ENCODE data around the gene ZNF624. TPM values are rescaled to one million over a fixed set of nuclear protein-coding genes. Genes with fewer than 3 reads are reported as not detected.

The ZNF624 gene
- total RNA-seq, 2 experiments from 2014 or later = 3.7 to 4.4 TPM

- DNase-seq (no peak), ATAC-seq (no peak)
- Mint-ChIP-seq H3K36me3 (ENCODE audit: low read depth) (no peaks in the 10 kb centered on the region), H3K4me3 (no peak overlapping the region), H3K27ac (no peak overlapping the region), H3K9me3 (ENCODE audit: low read depth) (no peaks in the 10 kb centered on the region), H3K4me1 (peaks cover 3% of the 10 kb centered on the region), H3K27me3 (peaks cover 17% of the 10 kb centered on the region)
- ChIA-PET POLR2A (no interaction called here), CTCF (no interaction called here)
- intact Hi-C loops (cut with DNase I, micrococcal nuclease) = no loop called here
Measured at GRCh38 chr17:16662936-16663335, 9.3 kb upstream of the ZNF624 start.

- Mint-ChIP-seq H3K27me3 (peaks cover 18% of the 10 kb centered on the region), H3K36me3 (ENCODE audit: low read depth) (no peaks in the 10 kb centered on the region), H3K27ac (no peak overlapping the region), H3K4me3 (no peak overlapping the region), H3K9me3 (ENCODE audit: low read depth) (no peaks in the 10 kb centered on the region), H3K4me1 (no peaks in the 10 kb centered on the region)
- ATAC-seq = no peak
- no peak for DNase-seq
- POLR2A ChIA-PET = no interaction called here
- intact Hi-C loops (cut with DNase I, micrococcal nuclease) = no loop called here
- CTCF ChIA-PET = no interaction called here
Measured at GRCh38 chr17:16661217-16661616, 7.6 kb upstream of the ZNF624 start.

- ChIA-PET CTCF (interaction anchor here (1.4 kb wide), 1 partner anchor 63 kb away, joined by 3 read pairs; no protein-coding TSS in a partner anchor), POLR2A (no interaction called here)
- Mint-ChIP-seq H3K27ac (peak overlapping the region; percentile 23), H3K27me3 (peaks cover 5% of the 10 kb centered on the region), H3K4me3 (peak overlapping the region; percentile 81), H3K36me3 (ENCODE audit: low read depth) (peaks cover 5% of the 10 kb centered on the region), H3K4me1 (peaks cover 18% of the 10 kb centered on the region), H3K9me3 (ENCODE audit: low read depth) (no peaks in the 10 kb centered on the region)
- intact Hi-C loops (cut with DNase I, micrococcal nuclease) = loop anchor here (1.0 to 5.0 kb wide), 10 partner anchors 38 to 584 kb away; partner anchors contain the start of genes CCDC144A (in 1 of the 2), FLCN (in 1 of the 2), NCOR1 (in 1 of the 2) and UBB (in 1 of the 2)
- no peak for ATAC-seq
- no peak for DNase-seq
Measured at GRCh38 chr17:16652847-16653366, 743 bp downstream of the ZNF624 start.

- POLR2A ChIA-PET = no interaction called here
- H3K4me3 Mint-ChIP-seq = no peak overlapping the region
Measured at GRCh38 chr17:16652252-16652651, 1.4 kb downstream of the ZNF624 start.

GRCh38 chr17:16649585-16649984 lies 4.1 kb downstream of the ZNF624 start:
- intact Hi-C loops (cut with DNase I, micrococcal nuclease) = no loop called here
- Mint-ChIP-seq H3K36me3 (ENCODE audit: low read depth) (peaks cover 12% of the 10 kb centered on the region), H3K9me3 (ENCODE audit: low read depth) (no peaks in the 10 kb centered on the region), H3K27me3 (no peaks in the 10 kb centered on the region), H3K27ac (no peak overlapping the region), H3K4me3 (no peak overlapping the region), H3K4me1 (peaks cover 19% of the 10 kb centered on the region)
- DNase-seq (no peak), ATAC-seq (no peak)
- ChIA-PET POLR2A (no interaction called here), CTCF (interaction anchor here (1.7 kb wide), 1 partner anchor 67 kb away, joined by 3 read pairs; no protein-coding TSS in a partner anchor)

More at GRCh38 chr17:16652252-16652651, 1.4 kb downstream of the ZNF624 start:
- peaks cover 18% of the 10 kb centered on the region for H3K4me1 Mint-ChIP-seq
- intact Hi-C loops (cut with DNase I, micrococcal nuclease) = loop anchor here (2.0 to 5.0 kb wide), 6 partner anchors 39 to 271 kb away; partner anchors contain the start of genes CCDC144A (in 1 of the 2) and UBB (in 1 of the 2)
- peaks cover 3% of the 10 kb centered on the region for H3K27me3 Mint-ChIP-seq
- peaks cover 6% of the 10 kb centered on the region for H3K36me3 Mint-ChIP-seq (ENCODE audit: low read depth)
- no peak for DNase-seq
- ATAC-seq = no peak
- CTCF ChIA-PET = interaction anchor here (0.6 to 1.4 kb wide), 2 partner anchors 62 to 490 kb away, joined by 3 read pairs; no protein-coding TSS in a partner anchor
- no peak overlapping the region for H3K27ac Mint-ChIP-seq
- no peaks in the 10 kb centered on the region for H3K9me3 Mint-ChIP-seq (ENCODE audit: low read depth)

- H3K36me3 Mint-ChIP-seq (ENCODE audit: low read depth) = peaks cover 46% of the 10 kb centered on the region
- intact Hi-C loops (cut with DNase I, micrococcal nuclease) = no loop called here
Measured at GRCh38 chr17:16639438-16639837, 14.2 kb downstream of the ZNF624 start.

GRCh38 chr17:16623282-16623681 lies 30.4 kb downstream of the ZNF624 start:
- CTCF ChIA-PET = no interaction called here
- peaks cover 59% of the 10 kb centered on the region for H3K9me3 Mint-ChIP-seq (ENCODE audit: low read depth)

More at GRCh38 chr17:16639438-16639837, 14.2 kb downstream of the ZNF624 start:
- ChIA-PET CTCF (interaction anchor here (1.0 to 1.3 kb wide), 3 partner anchors 9 to 50 kb away, joined by 3 read pairs; no protein-coding TSS in a partner anchor), POLR2A (no interaction called here)
- Mint-ChIP-seq H3K4me1 (no peaks in the 10 kb centered on the region), H3K27ac (no peak overlapping the region), H3K9me3 (ENCODE audit: low read depth) (peaks cover 9% of the 10 kb centered on the region), H3K27me3 (no peaks in the 10 kb centered on the region), H3K4me3 (no peak overlapping the region)
- DNase-seq (no peak), ATAC-seq (no peak)

GRCh38 chr17:16622540-16623277 lies 30.9 kb downstream of the ZNF624 start:
- Mint-ChIP-seq H3K4me3 (no peak overlapping the region), H3K36me3 (ENCODE audit: low read depth) (peaks cover 48% of the 10 kb centered on the region), H3K4me1 (no peaks in the 10 kb centered on the region), H3K9me3 (ENCODE audit: low read depth) (peaks cover 56% of the 10 kb centered on the region), H3K27ac (no peak overlapping the region), H3K27me3 (no peaks in the 10 kb centered on the region)
- POLR2A ChIA-PET = no interaction called here
- CTCF ChIA-PET = no interaction called here
- intact Hi-C loops (cut with DNase I, micrococcal nuclease) = loop anchor here in 1 of 2 experiments (5.0 kb wide), 1 partner anchor 70 kb away; no protein-coding TSS in a partner anchor
- no peak for ATAC-seq
- no peak for DNase-seq

More at GRCh38 chr17:16623282-16623681, 30.4 kb downstream of the ZNF624 start:
- H3K4me3 Mint-ChIP-seq = no peak overlapping the region
- POLR2A ChIA-PET = no interaction called here
- ATAC-seq (no peak), DNase-seq (no peak)
- no peaks in the 10 kb centered on the region for H3K4me1 Mint-ChIP-seq
- intact Hi-C loops (cut with DNase I, micrococcal nuclease) = loop anchor here in 1 of 2 experiments (5.0 kb wide), 1 partner anchor 71 kb away; no protein-coding TSS in a partner anchor
- no peaks in the 10 kb centered on the region for H3K27me3 Mint-ChIP-seq
- H3K27ac Mint-ChIP-seq = no peak overlapping the region
- H3K36me3 Mint-ChIP-seq (ENCODE audit: low read depth) = peaks cover 54% of the 10 kb centered on the region

- intact Hi-C loops (cut with DNase I, micrococcal nuclease) = no loop called here
- peaks cover 13% of the 10 kb centered on the region for H3K36me3 Mint-ChIP-seq (ENCODE audit: low read depth)
- no peak for ATAC-seq
Measured at GRCh38 chr17:16617481-16618060, 36.1 kb downstream of the ZNF624 start.

GRCh38 chr17:16599537-16599936 lies 54.1 kb downstream of the ZNF624 start:
- intact Hi-C loops (cut with DNase I, micrococcal nuclease) = no loop called here
- Mint-ChIP-seq H3K9me3 (ENCODE audit: low read depth) (no peaks in the 10 kb centered on the region), H3K27me3 (peaks cover 2% of the 10 kb centered on the region), H3K27ac (no peak overlapping the region), H3K4me1 (no peaks in the 10 kb centered on the region), H3K4me3 (no peak overlapping the region), H3K36me3 (ENCODE audit: low read depth) (no peaks in the 10 kb centered on the region)
- ATAC-seq (no peak), DNase-seq (no peak)
- ChIA-PET CTCF (interaction anchor here (1.1 kb wide), 1 partner anchor 10 kb away, joined by 3 read pairs; no protein-coding TSS in a partner anchor), POLR2A (no interaction called here)

More at GRCh38 chr17:16617481-16618060, 36.1 kb downstream of the ZNF624 start:
- H3K27me3 Mint-ChIP-seq = no peaks in the 10 kb centered on the region
- H3K4me3 Mint-ChIP-seq = no peak overlapping the region
- H3K27ac Mint-ChIP-seq = no peak overlapping the region
- DNase-seq = no peak
- no peaks in the 10 kb centered on the region for H3K4me1 Mint-ChIP-seq
- ChIA-PET POLR2A (no interaction called here), CTCF (no interaction called here)
- peaks cover 56% of the 10 kb centered on the region for H3K9me3 Mint-ChIP-seq (ENCODE audit: low read depth)

GRCh38 chr17:16593356-16594102 lies 60.1 kb downstream of the ZNF624 start:
- no peak overlapping the region for H3K4me3 Mint-ChIP-seq
- DNase-seq = no peak
- peak overlapping the region; percentile 9 for H3K27ac Mint-ChIP-seq
- ChIA-PET CTCF (interaction anchor here (1.2 kb wide), 1 partner anchor 52 kb away, joined by 5 read pairs; no protein-coding TSS in a partner anchor), POLR2A (no interaction called here)
- H3K36me3 Mint-ChIP-seq (ENCODE audit: low read depth) = no peaks in the 10 kb centered on the region
- intact Hi-C loops (cut with DNase I, micrococcal nuclease) = loop anchor here in 1 of 2 experiments (5.0 kb wide), 1 partner anchor 59 kb away; the partner anchor contains the start of gene ZNF624
- ATAC-seq = no peak
- H3K27me3 Mint-ChIP-seq = peaks cover 14% of the 10 kb centered on the region
- H3K4me1 Mint-ChIP-seq = peaks cover 3% of the 10 kb centered on the region
- no peaks in the 10 kb centered on the region for H3K9me3 Mint-ChIP-seq (ENCODE audit: low read depth)

Data from activated CD4-positive, alpha-beta T cell treated with anti-CD3 and anti-CD28 coated beads for 36 hours (primary cell).